Testis (tissue), 3 donors: ENCODE results near the gene CDON. TPM values are rescaled to one million over a fixed set of nuclear protein-coding genes. Genes with fewer than 3 reads are reported as not detected.

Source experiments
- DNase-seq: peaks from one replicate; pipeline ENCODE4 v3.0.0-alpha.2; 2019
- H3K27ac ChIP-seq, 2 donors: fragments of 200-600 bp; sonication (generic); one replicate each; pipeline ENCODE4 v1.5.1; 2019
- H3K27me3 ChIP-seq: fragments of 200-600 bp; sonication (generic); one replicate; pipeline ENCODE4 v1.5.1; 2019
- H3K36me3 ChIP-seq: fragments of 200-600 bp; sonication (generic); one replicate; pipeline ENCODE4 v1.5.1; 2017; ENCODE audit warnings: low read depth; ENCODE audit errors: missing control alignments
- H3K4me1 ChIP-seq: fragments of 200-600 bp; sonication (generic); one replicate; pipeline ENCODE4 v1.5.1; 2019
- H3K4me3 ChIP-seq, 2 donors: fragments of 200-600 bp; sonication (generic); one replicate each; pipeline ENCODE4 v1.5.1; 2017 to 2019
- H3K9me3 ChIP-seq: fragments of 200-600 bp; sonication (generic); one replicate; pipeline ENCODE4 v1.5.1; 2017
- POLR2A ChIP-seq: fragments of 450-650 bp; IDR thresholded peaks from one replicate; pipeline ENCODE4 v1.6.1; 2017; ENCODE audit warnings: antibody characterized with exemption, mild to moderate bottlenecking, moderate library complexity
- WGBS, 2 donors: methylation state at CpG; one replicate each; pipeline ENCODE4 v1.1.5; 2018; 5-methylcytosine and 5-hydroxymethylcytosine counted together
- intact Hi-C: fragments of 100-400 bp; cut with DNase I; formaldehyde crosslinking; loops from one replicate; pipeline ENCODE4 v1.15.1; 2023; ENCODE audit warnings: low total_unique reads
- polyA plus RNA-seq: library from polyadenylated mRNA; stranded (reverse); fragments of 350-450 nt; fragmentation: Illumina TruSeq; extraction: RNeasy Lipid Tissue Mini Kit (QIAGEN cat#74804); gene quantifications from one replicate; pipeline ENCODE4 v1.2.3, GENCODE V29; 2014; ENCODE audit warnings: low read depth, low replicate concordance; ENCODE audit not compliant: insufficient read depth
- total RNA-seq, 2 donors: library from RNA; depleted of rRNA; stranded (reverse); fragments of >200 nt; gene quantifications; one replicate each; pipeline ENCODE4 v1.2.3, GENCODE V29; 2016
- TF ChIP-seq, protein P1 (sequence below), 3 experiments: fragments of 450-650 bp in 2 of 3; fragments of 200-600 bp in 1 of 3; sonication (generic) in 1 of 3; IDR thresholded peaks; one replicate each; pipeline ENCODE4 v1.5.1; 2016 to 2019; ENCODE audit warnings: antibody characterized with exemption in 3 of 3, mild to moderate bottlenecking in 2 of 3, moderate library complexity in 1 of 3

The CDON gene
- total and polyA plus RNA-seq, 3 donors from 2014 or later, result 20.6 to 27.7 (median 23.9) TPM

DNA sequence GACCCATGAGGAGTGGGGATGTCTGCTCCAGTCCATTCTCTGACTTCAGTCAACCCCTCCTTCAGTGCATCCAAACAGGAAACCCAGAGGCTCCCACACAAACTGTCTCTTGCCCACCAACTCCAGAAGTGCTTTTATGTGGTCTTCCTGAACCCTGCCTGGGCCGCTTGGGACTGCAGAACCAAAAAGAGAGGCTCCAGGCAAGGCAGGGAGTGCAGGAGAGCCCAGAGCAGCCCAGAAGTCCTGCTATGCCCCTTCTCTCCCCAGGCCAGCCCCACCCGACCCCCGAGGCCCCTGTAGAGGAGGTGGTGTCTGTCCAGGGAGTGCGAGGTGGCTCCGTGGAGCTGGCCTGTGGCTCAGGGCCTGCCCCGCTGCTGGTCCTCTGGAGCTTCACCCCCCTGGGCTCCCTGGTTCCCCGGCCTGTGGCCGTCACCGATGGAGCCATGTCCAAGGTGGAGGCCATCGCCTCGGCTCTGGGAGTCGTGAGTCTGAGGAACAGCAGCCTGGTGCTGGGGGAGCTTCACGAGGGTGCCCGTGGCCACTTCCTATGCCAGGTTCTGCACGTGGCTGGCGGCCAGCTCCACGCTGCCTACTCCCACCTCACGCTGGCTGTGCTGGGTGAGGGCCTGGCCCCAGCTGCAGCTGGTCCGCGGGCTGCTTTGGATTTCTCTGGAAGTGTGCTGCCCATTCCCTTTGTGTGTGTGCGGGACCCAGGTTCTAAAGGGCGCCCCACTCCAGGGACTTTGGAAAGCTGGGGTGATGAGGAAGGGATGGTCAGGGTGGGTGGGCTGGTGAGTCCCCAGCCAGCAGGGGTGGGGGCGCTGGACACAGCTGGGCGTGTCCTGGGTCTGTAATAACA, 115.0 kb downstream of the CDON start:
- intact Hi-C loops, result no loop called here
- H3K4me1 ChIP-seq, result peaks cover 5% of the 10 kb centered on the region
- DNase-seq, result no peak
- H3K27ac ChIP-seq, result no peak overlapping the region
- H3K9me3 ChIP-seq, result no peaks in the 10 kb centered on the region
- WGBS, 2 donors, result 67 to 91% methylated on average over 1 to 24 of the region's 24 CpGs
- no peak overlapping the region for H3K4me3 ChIP-seq
- no peaks in the 10 kb centered on the region for H3K27me3 ChIP-seq
- no peak for TF ChIP-seq POLR2A
- TF ChIP-seq, protein P1, sequence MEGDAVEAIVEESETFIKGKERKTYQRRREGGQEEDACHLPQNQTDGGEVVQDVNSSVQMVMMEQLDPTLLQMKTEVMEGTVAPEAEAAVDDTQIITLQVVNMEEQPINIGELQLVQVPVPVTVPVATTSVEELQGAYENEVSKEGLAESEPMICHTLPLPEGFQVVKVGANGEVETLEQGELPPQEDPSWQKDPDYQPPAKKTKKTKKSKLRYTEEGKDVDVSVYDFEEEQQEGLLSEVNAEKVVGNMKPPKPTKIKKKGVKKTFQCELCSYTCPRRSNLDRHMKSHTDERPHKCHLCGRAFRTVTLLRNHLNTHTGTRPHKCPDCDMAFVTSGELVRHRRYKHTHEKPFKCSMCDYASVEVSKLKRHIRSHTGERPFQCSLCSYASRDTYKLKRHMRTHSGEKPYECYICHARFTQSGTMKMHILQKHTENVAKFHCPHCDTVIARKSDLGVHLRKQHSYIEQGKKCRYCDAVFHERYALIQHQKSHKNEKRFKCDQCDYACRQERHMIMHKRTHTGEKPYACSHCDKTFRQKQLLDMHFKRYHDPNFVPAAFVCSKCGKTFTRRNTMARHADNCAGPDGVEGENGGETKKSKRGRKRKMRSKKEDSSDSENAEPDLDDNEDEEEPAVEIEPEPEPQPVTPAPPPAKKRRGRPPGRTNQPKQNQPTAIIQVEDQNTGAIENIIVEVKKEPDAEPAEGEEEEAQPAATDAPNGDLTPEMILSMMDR (IDR thresholded peaks at IDR 0.05), result no peak
- H3K36me3 ChIP-seq, result no peaks in the 10 kb centered on the region

DNA sequence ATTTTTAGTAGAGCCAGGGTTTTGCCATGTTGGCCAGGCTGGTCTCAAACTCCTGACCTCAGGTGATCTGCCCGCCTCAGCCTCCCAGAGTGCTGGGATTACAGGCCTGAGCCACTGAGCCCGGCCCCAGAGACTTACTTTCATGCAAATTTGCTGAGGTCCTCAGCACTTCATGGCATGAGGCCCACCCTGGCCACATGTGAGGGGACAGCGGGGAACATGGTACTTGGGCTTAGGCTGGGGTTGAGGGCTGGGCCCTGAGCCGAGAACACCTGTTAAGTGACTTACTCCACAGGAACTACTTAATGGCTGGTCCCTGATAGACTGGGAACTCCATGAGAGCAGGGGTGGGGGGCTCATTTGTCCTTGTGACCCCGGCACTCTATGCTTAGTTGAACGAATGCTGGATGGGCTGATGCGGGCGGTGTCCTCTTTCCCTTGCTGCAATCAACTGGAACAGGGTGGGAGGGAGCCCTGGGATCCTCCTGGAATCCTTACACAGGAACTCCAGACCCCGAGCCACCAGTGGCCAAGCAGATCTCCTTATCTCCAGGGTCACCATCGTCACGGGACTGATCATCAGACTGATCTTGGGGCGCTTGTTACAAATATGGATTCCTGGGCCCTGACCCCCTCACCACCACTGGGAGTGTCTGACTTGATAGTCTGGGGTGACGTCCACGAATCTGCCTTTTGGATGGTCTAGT, 115.8 kb downstream of the CDON start:
- intact Hi-C loops, result no loop called here
- no peaks in the 10 kb centered on the region for H3K36me3 ChIP-seq
- 93 to 98% methylated on average over 8 to 14 of the region's 14 CpGs for WGBS, 2 donors
- no peak for TF ChIP-seq POLR2A
- TF ChIP-seq, protein P1 (IDR thresholded peaks at IDR 0.05), result no peak
- peaks cover 5% of the 10 kb centered on the region for H3K4me1 ChIP-seq
- no peaks in the 10 kb centered on the region for H3K9me3 ChIP-seq
- H3K4me3 ChIP-seq, result no peak overlapping the region
- H3K27me3 ChIP-seq, result no peaks in the 10 kb centered on the region
- no peak for DNase-seq
- no peak overlapping the region for H3K27ac ChIP-seq

DNA sequence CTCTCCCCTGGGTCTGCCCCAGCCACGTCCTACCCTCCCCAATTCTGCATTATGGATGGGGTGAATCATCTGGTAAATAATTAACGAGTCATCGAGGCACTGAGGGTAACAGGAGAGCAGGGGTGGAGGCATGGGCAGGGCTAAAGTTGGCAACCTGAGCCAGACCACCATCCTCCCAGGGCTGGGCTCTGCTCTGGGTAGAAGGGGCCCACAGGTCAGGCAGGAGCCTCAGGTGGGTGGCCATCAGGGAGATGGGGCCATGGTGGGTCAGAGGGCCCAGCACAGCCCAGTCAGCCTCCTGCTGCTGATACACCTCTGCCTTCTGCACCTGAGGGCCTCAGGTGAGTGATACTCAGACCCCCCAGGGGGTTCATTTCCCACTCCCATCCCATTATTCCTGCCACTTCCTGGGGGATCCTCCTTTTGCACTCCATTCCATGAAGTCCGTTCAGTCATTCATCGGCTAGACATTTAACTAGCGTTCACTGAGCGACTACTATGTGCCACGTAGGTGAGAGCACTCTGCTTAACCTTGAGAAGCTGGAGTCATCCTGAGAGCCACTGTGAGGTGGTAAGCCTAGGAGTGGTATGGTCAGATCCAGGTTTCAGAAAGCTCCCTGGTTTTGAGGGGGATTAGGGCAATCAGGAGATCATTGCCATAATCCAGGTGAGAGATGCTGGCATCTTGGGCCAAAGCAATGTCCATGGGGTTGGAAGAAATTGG, 116.7 kb downstream of the CDON start, which contains the start of gene VSIG10L2:
VSIG10L2 (plus strand) TSS at position 248 of the 724 bp plus-strand sequence; CDS start at position 260, 12 bp downstream.
- Histone ChIP-seq H3K9me3 (no peaks in the 10 kb centered on the region), H3K4me3 (no peak within 1 kb of the TSS), H3K27me3 (no peaks in the 10 kb centered on the region), H3K4me1 (peaks cover 5% of the 10 kb centered on the region), H3K27ac (no peak within 1 kb of the TSS), H3K36me3 (no peaks in the 10 kb centered on the region)
- TF ChIP-seq POLR2A, result no peak
- TF ChIP-seq, protein P1 (IDR thresholded peaks at IDR 0.05), result no peak
- 85 to 100% methylated on average over 6 to 8 of the region's 8 CpGs for whole genome bisulfite sequencing, 2 donors
- intact Hi-C loops, result no loop called here
- DNase-seq, result no peak

DNA sequence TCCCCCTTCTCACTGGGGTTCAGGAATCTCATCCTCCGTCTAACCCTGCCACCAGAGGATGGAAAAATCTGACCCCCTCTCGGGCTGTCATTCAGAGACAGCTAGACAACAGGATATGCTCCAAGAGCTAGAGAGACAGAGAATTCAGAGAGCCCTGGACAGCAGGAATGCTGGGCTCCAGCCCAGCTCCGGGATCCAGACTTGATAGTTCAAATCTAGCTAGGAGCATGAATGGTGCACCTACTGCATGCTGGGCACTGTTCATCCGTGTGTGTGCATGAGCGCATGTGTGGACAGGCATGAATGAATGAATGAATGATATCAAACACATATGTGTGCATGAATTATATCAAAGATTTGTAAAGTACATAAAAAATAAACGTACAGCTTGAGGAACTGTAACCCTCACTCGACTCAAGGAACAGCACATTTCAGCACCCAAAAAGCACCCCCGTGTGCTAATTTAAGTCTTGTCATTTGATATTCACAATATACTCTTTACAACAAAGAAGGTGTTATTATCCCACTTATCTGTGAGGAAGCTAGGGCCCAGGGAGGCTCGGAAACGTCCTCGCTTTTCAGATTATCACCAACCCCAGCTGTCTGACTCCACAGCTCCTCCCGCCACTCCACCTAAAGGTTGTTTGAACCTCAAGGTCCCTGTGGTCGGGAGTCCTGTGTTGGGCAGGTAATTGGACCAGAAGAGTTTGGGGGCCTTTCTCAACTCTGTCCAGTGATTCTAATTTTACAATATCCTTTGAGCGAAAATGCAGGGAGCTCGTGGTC, 117.5 kb downstream of the CDON start:
- H3K27ac ChIP-seq, result no peak overlapping the region
- no peak for TF ChIP-seq POLR2A
- TF ChIP-seq, protein P1 (IDR thresholded peaks at IDR 0.05), result no peak
- H3K27me3 ChIP-seq, result no peaks in the 10 kb centered on the region
- intact Hi-C loops, result no loop called here
- 62 to 81% methylated on average over 15 of the region's 15 CpGs for WGBS, 2 donors
- no peak overlapping the region for H3K4me3 ChIP-seq
- DNase-seq, result no peak
- H3K36me3 ChIP-seq, result no peaks in the 10 kb centered on the region
- no peaks in the 10 kb centered on the region for H3K9me3 ChIP-seq
- H3K4me1 ChIP-seq, result no peaks in the 10 kb centered on the region
